Loucy (cell line): Measurements from ENCODE around the gene GNLY.

Experiments
- CTCF ChIP-seq: fragments of 200-600 bp; sonication (generic); conservative IDR thresholded peaks from 2 replicates; pipeline ENCODE4 v1.5.1; 2014; ENCODE audit warnings: mild to moderate bottlenecking, antibody characterized with exemption, low read length
- EZH2phosphoT487 ChIP-seq: fragments of 200-600 bp; IDR thresholded peaks from 2 replicates; pipeline ENCODE4 v1.6.1; 2018; ENCODE audit warnings: antibody characterized with exemption, mild to moderate bottlenecking, moderate library complexity, borderline replicate concordance

- no peak for TF ChIP-seq CTCF
- no peak for TF ChIP-seq EZH2phosphoT487
These were observed 43.8 kb downstream of the GNLY start for GRCh38 chr2:85737961-85738360.
